GM23338 (cell line): Measurements from ENCODE around the gene ANKH. TPM values are rescaled to one million over a fixed set of nuclear protein-coding genes. Genes with fewer than 3 reads are reported as not detected.

Experiments
- ATAC-seq: fragments of 200-7000 bp; cut with Tn5 transposase; 3 replicates; pipeline ENCODE4 v1.9.1; 2020
- DNase-seq: peaks from one replicate; pipeline ENCODE4 v3.0.0-alpha.2; 2015; ENCODE audit warnings: low spot score
- H2AFZ ChIP-seq: fragments of 200-600 bp; sonication (generic); 2 replicates; pipeline ENCODE4 v1.8.0; 2016; ENCODE audit warnings: antibody characterized with exemption, mild to moderate bottlenecking, moderate library complexity
- H3F3A ChIP-seq: fragments of 200-600 bp; sonication (generic); replicated peaks from 2 replicates; pipeline ENCODE4 v1.8.0; 2017; ENCODE audit warnings: antibody characterized with exemption, mixed run types, low read depth
- H3K27ac ChIP-seq: fragments of 200-600 bp; sonication (generic); 2 replicates; pipeline ENCODE4 v1.6.1; 2016; ENCODE audit warnings: low read depth
- H3K27me3 ChIP-seq: fragments of 200-600 bp; sonication (generic); 2 replicates; pipeline ENCODE4 v1.8.0; 2016; ENCODE audit warnings: mild to moderate bottlenecking, mixed run types, moderate library complexity; ENCODE audit not compliant: insufficient read depth
- H3K36me3 ChIP-seq: fragments of 200-600 bp; sonication (generic); 2 replicates; pipeline ENCODE4 v1.8.0; 2016; ENCODE audit warnings: mild to moderate bottlenecking; ENCODE audit not compliant: insufficient read depth
- H3K4me1 ChIP-seq: fragments of 200-600 bp; sonication (generic); 2 replicates; pipeline ENCODE4 v1.8.0; 2016; ENCODE audit warnings: mild to moderate bottlenecking, moderate library complexity; ENCODE audit not compliant: insufficient read depth
- H3K4me2 ChIP-seq: fragments of 200-600 bp; sonication (generic); 2 replicates; pipeline ENCODE4 v1.7.1; 2017; ENCODE audit warnings: mixed run types
- H3K4me3 ChIP-seq: fragments of 200-600 bp; sonication (generic); 2 replicates; pipeline ENCODE4 v1.6.1; 2016; ENCODE audit warnings: mixed run types
- H3K79me2 ChIP-seq: fragments of 200-600 bp; sonication (generic); replicated peaks from 2 replicates; pipeline ENCODE4 v1.8.0; 2017; ENCODE audit warnings: mild to moderate bottlenecking; ENCODE audit not compliant: insufficient read depth
- H3K9me2 ChIP-seq: fragments of 200-600 bp; sonication (generic); 2 replicates; pipeline ENCODE4 v1.8.0; 2017; ENCODE audit not compliant: insufficient read depth
- H4K20me1 ChIP-seq: fragments of 200-600 bp; sonication (generic); replicated peaks from 2 replicates; pipeline ENCODE4 v1.8.0; 2017; ENCODE audit warnings: mild to moderate bottlenecking; ENCODE audit not compliant: insufficient read depth
- H3K27ac Mint-ChIP-seq: 2 replicates; pipeline ENCODE4 v1.8.0; 2020; ENCODE audit warnings: inconsistent platforms, mild to moderate bottlenecking, moderate library complexity, mixed read lengths
- H3K27me3 Mint-ChIP-seq: 3 replicates; pipeline ENCODE4 v1.8.0; 2022; ENCODE audit warnings: low read depth, mild to moderate bottlenecking, moderate library complexity, mixed read lengths, inconsistent platforms; ENCODE audit not compliant: insufficient read depth, poor library complexity
- H3K36me3 Mint-ChIP-seq: 3 replicates; pipeline ENCODE4 v1.8.0; 2021; ENCODE audit warnings: low read depth, mild to moderate bottlenecking, inconsistent platforms, moderate library complexity, mixed read lengths
- H3K4me1 Mint-ChIP-seq: 3 replicates; pipeline ENCODE4 v1.8.0; 2020; ENCODE audit warnings: mild to moderate bottlenecking, inconsistent platforms, mixed read lengths
- H3K4me3 Mint-ChIP-seq: 3 replicates; pipeline ENCODE4 v1.8.0; 2021; ENCODE audit warnings: moderate library complexity, mild to moderate bottlenecking, inconsistent platforms, mixed read lengths
- H3K9me3 Mint-ChIP-seq: 3 replicates; pipeline ENCODE4 v1.8.0; 2020; ENCODE audit warnings: moderate library complexity, mild to moderate bottlenecking, inconsistent platforms, mixed read lengths
- CREB1 ChIP-seq: fragments of 250-450 bp; sonication (Bioruptor Pico); IDR thresholded peaks from 2 replicates; pipeline ENCODE4 v1.5.0; 2020; ENCODE audit warnings: low read depth, mild to moderate bottlenecking, moderate library complexity
- CTCF ChIP-seq, 2 experiments: fragments of 200-600 bp in 1 of 2; sonication (generic) in 1 of 2; conservative IDR thresholded peaks; 2 replicates each; pipeline versions ENCODE4 v1.5.1 to v1.6.1; 2016 to 2017; ENCODE audit warnings: antibody characterized with exemption in 2 of 2, low read depth in 2 of 2, mild to moderate bottlenecking in 2 of 2, moderate library complexity in 1 of 2
- EZH2 ChIP-seq: fragments of 200-600 bp; sonication (generic); IDR thresholded peaks from one replicate; pipeline ENCODE4 v1.8.0; 2017; ENCODE audit warnings: antibody characterized with exemption, mild to moderate bottlenecking, low read depth; ENCODE audit not compliant: unreplicated experiment
- EZH2phosphoT487 ChIP-seq: fragments of 200-600 bp; sonication (generic); IDR thresholded peaks from one replicate; pipeline ENCODE4 v1.8.1; 2018; ENCODE audit warnings: antibody characterized with exemption; ENCODE audit not compliant: unreplicated experiment
- JUNB ChIP-seq: IDR thresholded peaks from one replicate; pipeline ENCODE4 v1.6.1; 2016; ENCODE audit warnings: antibody characterized with exemption; ENCODE audit not compliant: unreplicated experiment
- NANOG ChIP-seq: IDR thresholded peaks from 2 replicates; pipeline ENCODE4 v1.6.1; 2016; ENCODE audit warnings: antibody characterized with exemption, borderline replicate concordance
- POLR2AphosphoS5 ChIP-seq: IDR thresholded peaks from 2 replicates; pipeline ENCODE4 v1.6.1; 2016; ENCODE audit warnings: antibody characterized with exemption, low read depth
- STAT1 ChIP-seq: IDR thresholded peaks from one replicate; pipeline ENCODE4 v1.6.1; 2016; ENCODE audit warnings: antibody characterized with exemption; ENCODE audit not compliant: unreplicated experiment
- ZNF114 ChIP-seq: fragments of 250-450 bp; sonication (Bioruptor Pico); IDR thresholded peaks from 2 replicates; pipeline ENCODE4 v1.5.0; 2020; ENCODE audit warnings: mild to moderate bottlenecking, moderate library complexity
- ZNF331 ChIP-seq: fragments of 250-450 bp; sonication (Bioruptor Pico); IDR thresholded peaks from 2 replicates; pipeline ENCODE4 v1.5.0; 2020; ENCODE audit warnings: low read depth, mild to moderate bottlenecking, moderate library complexity
- polyA plus RNA-seq: library from polyadenylated mRNA; unstranded; fragments of >200 nt; fragmentation: Nextera tagmentation; extraction: Ambion mirVana; gene quantifications from 2 replicates; pipeline ENCODE4 v1.2.1, GENCODE V29; 2016
- total RNA-seq: library from RNA; depleted of rRNA; stranded (reverse); fragments of >200 nt; shearing (Covaris generic); gene quantifications from 2 replicates; pipeline ENCODE4 v1.2.3, GENCODE V29; 2014
- TF ChIP-seq, protein P1 (sequence below): IDR thresholded peaks from 2 replicates; pipeline ENCODE4 v1.6.1; 2016; ENCODE audit warnings: antibody characterized with exemption
- TF ChIP-seq, protein P2 (sequence below): IDR thresholded peaks from one replicate; pipeline ENCODE4 v1.6.1; 2018; ENCODE audit warnings: antibody characterized with exemption; ENCODE audit not compliant: unreplicated experiment

Gene ANKH
- total and polyA plus RNA-seq, 2 experiments from 2014 or later: 5.0 to 6.1 TPM

DNA sequence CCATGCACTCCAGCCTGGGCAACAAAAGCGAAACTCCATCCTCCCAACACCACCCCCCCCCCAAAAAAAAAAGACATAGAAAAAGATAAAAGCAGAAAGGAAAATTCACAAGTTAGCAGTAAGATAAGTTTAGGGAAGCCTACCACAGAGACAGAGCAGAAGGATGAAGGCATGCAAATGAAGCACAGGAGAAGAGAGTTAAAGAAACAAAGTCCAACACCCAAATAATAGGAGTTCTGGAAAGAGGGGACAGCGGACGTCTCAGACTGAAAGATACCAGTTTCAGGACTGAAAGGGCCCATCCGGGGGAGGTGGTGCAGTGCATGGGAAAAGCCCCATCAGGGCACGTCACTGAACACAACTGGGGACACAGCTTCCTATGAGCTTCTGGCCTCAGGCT, 152.8 kb downstream of the ANKH start (continued):
- TF ChIP-seq CTCF (conservative IDR thresholded peaks at IDR 0.05; ENCODE audit: low read depth in 2 of 2) (no peak), CREB1 (no peak), EZH2phosphoT487 (no peak), EZH2 (no peak), NANOG (no peak), POLR2AphosphoS5 (no peak)
- TF ChIP-seq, protein P1, sequence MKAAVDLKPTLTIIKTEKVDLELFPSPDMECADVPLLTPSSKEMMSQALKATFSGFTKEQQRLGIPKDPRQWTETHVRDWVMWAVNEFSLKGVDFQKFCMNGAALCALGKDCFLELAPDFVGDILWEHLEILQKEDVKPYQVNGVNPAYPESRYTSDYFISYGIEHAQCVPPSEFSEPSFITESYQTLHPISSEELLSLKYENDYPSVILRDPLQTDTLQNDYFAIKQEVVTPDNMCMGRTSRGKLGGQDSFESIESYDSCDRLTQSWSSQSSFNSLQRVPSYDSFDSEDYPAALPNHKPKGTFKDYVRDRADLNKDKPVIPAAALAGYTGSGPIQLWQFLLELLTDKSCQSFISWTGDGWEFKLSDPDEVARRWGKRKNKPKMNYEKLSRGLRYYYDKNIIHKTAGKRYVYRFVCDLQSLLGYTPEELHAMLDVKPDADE: no peak

- no peaks in the 10 kb centered on the region for H4K20me1 ChIP-seq
- no peaks in the 10 kb centered on the region for H3F3A ChIP-seq
- no peak overlapping the region for H3K4me2 ChIP-seq
- ATAC-seq: no peak
- peaks cover 30% of the 10 kb centered on the region; the same call in 2 of the 3 replicates for H3K9me3 Mint-ChIP-seq
- no peaks in the 10 kb centered on the region for H3K4me1 Mint-ChIP-seq
- H3K9me2 ChIP-seq: no peaks in the 10 kb centered on the region; the same call in 1 of the 2 replicates
- H3K4me1 ChIP-seq: no peaks in the 10 kb centered on the region
- H3K4me3 ChIP-seq: no peak overlapping the region
- no peak overlapping the region for H3K27ac Mint-ChIP-seq
- no peak overlapping the region for H3K4me3 Mint-ChIP-seq
- no peaks in the 10 kb centered on the region for H3K79me2 ChIP-seq
- H3K27me3 ChIP-seq: no peaks in the 10 kb centered on the region
- H2AFZ ChIP-seq: no peak overlapping the region
- H3K27me3 Mint-ChIP-seq: peaks cover 12% of the 10 kb centered on the region
- peaks cover 62% of the 10 kb centered on the region for H3K36me3 Mint-ChIP-seq
- H3K27ac ChIP-seq: no peak overlapping the region
- no peaks in the 10 kb centered on the region; the same call in 1 of the 2 replicates for H3K36me3 ChIP-seq
- no peak for DNase-seq
- TF ChIP-seq NANOG (no peak), STAT1 (no peak), POLR2AphosphoS5 (no peak), ZNF114 (CRISPR knock-in tag) (no peak), EZH2 (no peak), EZH2phosphoT487 (no peak), JUNB (no peak), ZNF331 (CRISPR knock-in tag) (no peak)
- TF ChIP-seq, protein P2, sequence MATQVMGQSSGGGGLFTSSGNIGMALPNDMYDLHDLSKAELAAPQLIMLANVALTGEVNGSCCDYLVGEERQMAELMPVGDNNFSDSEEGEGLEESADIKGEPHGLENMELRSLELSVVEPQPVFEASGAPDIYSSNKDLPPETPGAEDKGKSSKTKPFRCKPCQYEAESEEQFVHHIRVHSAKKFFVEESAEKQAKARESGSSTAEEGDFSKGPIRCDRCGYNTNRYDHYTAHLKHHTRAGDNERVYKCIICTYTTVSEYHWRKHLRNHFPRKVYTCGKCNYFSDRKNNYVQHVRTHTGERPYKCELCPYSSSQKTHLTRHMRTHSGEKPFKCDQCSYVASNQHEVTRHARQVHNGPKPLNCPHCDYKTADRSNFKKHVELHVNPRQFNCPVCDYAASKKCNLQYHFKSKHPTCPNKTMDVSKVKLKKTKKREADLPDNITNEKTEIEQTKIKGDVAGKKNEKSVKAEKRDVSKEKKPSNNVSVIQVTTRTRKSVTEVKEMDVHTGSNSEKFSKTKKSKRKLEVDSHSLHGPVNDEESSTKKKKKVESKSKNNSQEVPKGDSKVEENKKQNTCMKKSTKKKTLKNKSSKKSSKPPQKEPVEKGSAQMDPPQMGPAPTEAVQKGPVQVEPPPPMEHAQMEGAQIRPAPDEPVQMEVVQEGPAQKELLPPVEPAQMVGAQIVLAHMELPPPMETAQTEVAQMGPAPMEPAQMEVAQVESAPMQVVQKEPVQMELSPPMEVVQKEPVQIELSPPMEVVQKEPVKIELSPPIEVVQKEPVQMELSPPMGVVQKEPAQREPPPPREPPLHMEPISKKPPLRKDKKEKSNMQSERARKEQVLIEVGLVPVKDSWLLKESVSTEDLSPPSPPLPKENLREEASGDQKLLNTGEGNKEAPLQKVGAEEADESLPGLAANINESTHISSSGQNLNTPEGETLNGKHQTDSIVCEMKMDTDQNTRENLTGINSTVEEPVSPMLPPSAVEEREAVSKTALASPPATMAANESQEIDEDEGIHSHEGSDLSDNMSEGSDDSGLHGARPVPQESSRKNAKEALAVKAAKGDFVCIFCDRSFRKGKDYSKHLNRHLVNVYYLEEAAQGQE: no peak
- TF ChIP-seq, protein P1: no peak
Measured at GRCh38 chr5:14716755-14717752, 154.5 kb downstream of the ANKH start.
